Keratinocyte (primary cell): Measurements from ENCODE around the gene KRTAP10-6.

Experiments used
- CTCF ChIP-seq, 3 experiments: IDR thresholded peaks in 1 of 3; conservative IDR thresholded peaks in 1 of 3; optimal IDR thresholded peaks in 1 of 3; 2 replicates in 2 of 3; 3 replicates in 1 of 3; pipeline versions ENCODE3 to v1.5.1; 2011; ENCODE audit warnings: low read length in 3 of 3, mild to moderate bottlenecking in 3 of 3, moderate library complexity in 2 of 3, control low read depth in 1 of 3, inconsistent platforms in 1 of 3; ENCODE audit not compliant: insufficient read depth in 2 of 3; ENCODE audit errors: extremely low read depth in 1 of 3
- EZH2 ChIP-seq: IDR thresholded peaks from one replicate; pipeline ENCODE4 v1.6.1; 2012; ENCODE audit warnings: inconsistent platforms, mild to moderate bottlenecking, low read length, moderate library complexity

- TF ChIP-seq CTCF (optimal IDR thresholded peaks at IDR 0.05 in 1 of 3, IDR thresholded peaks at IDR 0.05 in 1 of 3, conservative IDR thresholded peaks at IDR 0.05 in 1 of 3; ENCODE audit: extremely low read depth in 1 of 3, insufficient read depth in 2 of 3, low read length in 3 of 3) (no peak), EZH2 (no peak)
These were observed 16.8 kb downstream of the KRTAP10-6 start for GRCh38 chr21:44575307-44576024.
